K562 (cell line): ENCODE data around the gene STING1. TPM values are rescaled to one million over a fixed set of nuclear protein-coding genes. Genes with fewer than 3 reads are reported as not detected.

Experiments used
- BRD4 ChIP-seq: fragments of 200-600 bp; sonication (generic); IDR thresholded peaks from 2 replicates; pipeline ENCODE4 v1.6.1; 2017; ENCODE audit warnings: inconsistent platforms
- CTBP1 ChIP-seq: fragments of 450-650 bp; IDR thresholded peaks from 2 replicates; pipeline ENCODE4 v1.6.1; 2016; ENCODE audit warnings: borderline replicate concordance
- ETV1 ChIP-seq: fragments of 450-650 bp; conservative IDR thresholded peaks from 2 replicates; pipeline ENCODE4 v1.6.1; 2016; ENCODE audit warnings: missing genetic modification characterization, control low read depth, low read depth, missing compliant biosample characterization
- GTF2A2 ChIP-seq: IDR thresholded peaks from 2 replicates; pipeline ENCODE4 v1.6.1; 2016; ENCODE audit warnings: mild to moderate bottlenecking, missing genetic modification characterization, missing compliant biosample characterization
- HNRNPLL ChIP-seq: fragments of 200-400 bp; formaldehyde crosslinking; IDR thresholded peaks from 2 replicates; pipeline ENCODE4 v1.6.1; 2017; ENCODE audit warnings: low read length, low read depth, mild to moderate bottlenecking; ENCODE audit not compliant: poor library complexity, severe bottlenecking
- KDM4B ChIP-seq, 2 experiments: fragments of 450-650 bp in 1 of 2; sonication (generic) in 1 of 2; IDR thresholded peaks; 2 replicates each; pipeline ENCODE4 v1.6.1; 2016 to 2017; ENCODE audit warnings: borderline replicate concordance in 2 of 2, antibody characterized with exemption in 1 of 2, low read depth in 1 of 2, mild to moderate bottlenecking in 1 of 2
- MBD2 ChIP-seq: sonication (generic); IDR thresholded peaks from 2 replicates; pipeline ENCODE4 v1.6.1; 2016; ENCODE audit warnings: low read depth, borderline replicate concordance
- MEF2A ChIP-seq: IDR thresholded peaks from 2 replicates; pipeline ENCODE4 v1.6.1; 2011; ENCODE audit warnings: low read depth, mild to moderate bottlenecking, low read length, moderate library complexity; ENCODE audit not compliant: control insufficient read depth
- NFXL1 ChIP-seq: fragments of 450-650 bp; formaldehyde crosslinking; IDR thresholded peaks from 2 replicates; pipeline ENCODE4 v1.4.0; 2021; ENCODE audit warnings: mild to moderate bottlenecking
- NKRF ChIP-seq: fragments of 450-650 bp; IDR thresholded peaks from 2 replicates; pipeline ENCODE4 v1.6.1; 2016; ENCODE audit warnings: borderline replicate concordance
- SAFB ChIP-seq: fragments of 200-400 bp; formaldehyde crosslinking; IDR thresholded peaks from 2 replicates; pipeline ENCODE4 v1.6.1; 2017; ENCODE audit warnings: low read depth, low read length, borderline replicate concordance
- SMARCB1 ChIP-seq: IDR thresholded peaks from 2 replicates; pipeline ENCODE4 v1.6.1; 2011; ENCODE audit warnings: improper control_type of control experiment, low read depth; ENCODE audit not compliant: insufficient read length
- SNRNP70 ChIP-seq: fragments of 200-400 bp; formaldehyde crosslinking; optimal IDR thresholded peaks from 2 replicates; pipeline ENCODE3; 2017; ENCODE audit warnings: low read depth, low read length
- ZNF23 ChIP-seq: fragments of 250-450 bp; sonication (Bioruptor Pico); IDR thresholded peaks from 2 replicates; pipeline ENCODE4 v1.4.0; 2020; ENCODE audit warnings: mild to moderate bottlenecking
- ZNF584 ChIP-seq: fragments of 200-800 bp; sonication (Bioruptor generic); IDR thresholded peaks from 2 replicates; pipeline ENCODE4 v1.6.1; 2016; ENCODE audit warnings: low read depth, mild to moderate bottlenecking, missing genetic modification characterization, missing compliant biosample characterization
- polyA plus RNA-seq, 8 experiments: library from polyadenylated mRNA; depleted of rRNA in 4 of 8; stranded (reverse) in 5 of 8; unstranded in 3 of 8; fragments of >200 nt; fragmentation: Nextera tagmentation in 2 of 8; fragmentation: Illumina TruSeq in 1 of 8; extraction: Ambion mirVana in 2 of 8; extraction: Trizol in 1 of 8; gene quantifications; 2 replicates each; pipeline versions ENCODE4 v1.2.1 to v1.2.3, GENCODE V29; 2011 to 2014; ENCODE audit warnings: inconsistent platforms in 1 of 8, missing spikeins in 1 of 8
- total RNA-seq, 7 experiments: library from RNA; depleted of rRNA in 6 of 7; stranded (reverse); fragments of >200 nt in 6 of 7; fragmentation: Illumina TruSeq in 2 of 7; extraction: Trizol in 2 of 7; gene quantifications; 2 replicates each; pipeline versions ENCODE4 v1.2.1 to v1.2.3, GENCODE V29; 2011 to 2021; ENCODE audit warnings: low replicate concordance in 1 of 7
- TF ChIP-seq, protein P1 (sequence below): fragments of 250-450 bp; sonication (Bioruptor Pico); IDR thresholded peaks from 2 replicates; pipeline ENCODE4 v1.4.0; 2020; ENCODE audit warnings: mild to moderate bottlenecking, moderate library complexity
- TF ChIP-seq, protein P2 (sequence below), 2 experiments: IDR thresholded peaks; 2 replicates each; pipeline ENCODE4 v1.6.1; 2012; ENCODE audit warnings: improper control_type of control experiment in 2 of 2, low read depth in 2 of 2, low read length in 2 of 2, borderline replicate concordance in 1 of 2

STING1 gene
- total and polyA plus RNA-seq, 9 of the 15 experiments (the other 6 are each of a cell fraction or from before 2014, with no cell fraction given), result 20.8 to 69.1 (median 44.7) TPM

DNA sequence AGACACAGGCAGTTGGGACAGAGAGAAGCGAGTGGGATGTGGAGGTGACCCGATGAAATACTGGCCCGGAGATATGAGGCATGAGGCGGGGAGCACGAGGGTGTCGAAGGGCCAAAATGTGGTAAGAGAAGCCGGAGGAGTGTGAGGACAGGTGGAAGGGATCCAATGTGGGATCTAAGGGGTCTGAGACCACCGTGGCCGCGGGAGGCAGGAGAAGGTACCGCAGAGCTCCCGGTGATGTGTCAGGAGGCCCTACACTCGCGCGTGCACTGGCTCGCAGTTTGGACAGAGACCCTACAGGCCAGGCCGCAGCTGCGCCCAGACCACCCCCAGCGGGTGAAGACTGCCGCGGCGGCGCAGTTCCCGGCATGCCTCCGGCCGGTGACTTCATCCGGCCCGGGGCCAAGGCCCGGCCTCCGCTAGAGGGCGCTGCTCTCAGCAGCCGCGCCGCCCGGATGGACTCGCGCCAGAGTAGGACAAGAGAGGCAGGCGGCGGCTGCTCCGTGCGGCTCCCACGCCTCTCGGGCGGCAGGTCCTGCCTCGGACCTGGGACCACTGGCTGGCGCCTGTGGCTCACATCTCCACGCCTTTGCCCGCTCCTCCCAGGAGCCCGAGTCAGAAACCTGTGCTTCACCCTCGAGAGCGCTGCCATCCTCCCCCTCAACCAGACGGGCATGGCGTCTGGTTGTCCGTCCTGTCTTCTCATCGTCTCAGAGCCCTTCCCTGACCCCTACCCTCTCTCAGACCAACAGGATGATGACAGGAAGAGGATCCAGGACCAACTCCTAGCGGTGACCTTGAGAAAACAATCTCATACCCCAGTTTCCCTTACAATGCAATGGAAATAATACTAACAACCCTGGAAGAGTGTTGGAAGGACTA, 35.4 kb upstream of the STING1 start (continued):
- TF ChIP-seq, protein P1, sequence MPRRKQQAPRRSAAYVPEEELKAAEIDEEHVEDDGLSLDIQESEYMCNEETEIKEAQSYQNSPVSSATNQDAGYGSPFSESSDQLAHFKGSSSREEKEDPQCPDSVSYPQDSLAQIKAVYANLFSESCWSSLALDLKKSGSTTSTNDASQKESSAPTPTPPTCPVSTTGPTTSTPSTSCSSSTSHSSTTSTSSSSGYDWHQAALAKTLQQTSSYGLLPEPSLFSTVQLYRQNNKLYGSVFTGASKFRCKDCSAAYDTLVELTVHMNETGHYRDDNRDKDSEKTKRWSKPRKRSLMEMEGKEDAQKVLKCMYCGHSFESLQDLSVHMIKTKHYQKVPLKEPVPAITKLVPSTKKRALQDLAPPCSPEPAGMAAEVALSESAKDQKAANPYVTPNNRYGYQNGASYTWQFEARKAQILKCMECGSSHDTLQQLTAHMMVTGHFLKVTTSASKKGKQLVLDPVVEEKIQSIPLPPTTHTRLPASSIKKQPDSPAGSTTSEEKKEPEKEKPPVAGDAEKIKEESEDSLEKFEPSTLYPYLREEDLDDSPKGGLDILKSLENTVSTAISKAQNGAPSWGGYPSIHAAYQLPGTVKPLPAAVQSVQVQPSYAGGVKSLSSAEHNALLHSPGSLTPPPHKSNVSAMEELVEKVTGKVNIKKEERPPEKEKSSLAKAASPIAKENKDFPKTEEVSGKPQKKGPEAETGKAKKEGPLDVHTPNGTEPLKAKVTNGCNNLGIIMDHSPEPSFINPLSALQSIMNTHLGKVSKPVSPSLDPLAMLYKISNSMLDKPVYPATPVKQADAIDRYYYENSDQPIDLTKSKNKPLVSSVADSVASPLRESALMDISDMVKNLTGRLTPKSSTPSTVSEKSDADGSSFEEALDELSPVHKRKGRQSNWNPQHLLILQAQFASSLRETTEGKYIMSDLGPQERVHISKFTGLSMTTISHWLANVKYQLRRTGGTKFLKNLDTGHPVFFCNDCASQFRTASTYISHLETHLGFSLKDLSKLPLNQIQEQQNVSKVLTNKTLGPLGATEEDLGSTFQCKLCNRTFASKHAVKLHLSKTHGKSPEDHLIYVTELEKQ (CRISPR knock-in tag), result no peak
- TF ChIP-seq MEF2A, result peak; percentile 20; the same call in 1 of the 2 replicates
- 0 out of 2 replicates have a peak, but pooled peaks have one; percentile 76 for TF ChIP-seq ZNF584 (CRISPR knock-in tag)
- TF ChIP-seq SMARCB1, result no peak
- peak; percentile 73; the same call in 1 of the 2 replicates for TF ChIP-seq NKRF
- no peak for TF ChIP-seq NFXL1
- peak; percentile 60; the same call in 1 of the 2 replicates for TF ChIP-seq BRD4
- peak; percentile 44; the same call in 1 of the 2 replicates for TF ChIP-seq SAFB
- peak; percentile 97 for TF ChIP-seq CTBP1
- TF ChIP-seq, protein P2, sequence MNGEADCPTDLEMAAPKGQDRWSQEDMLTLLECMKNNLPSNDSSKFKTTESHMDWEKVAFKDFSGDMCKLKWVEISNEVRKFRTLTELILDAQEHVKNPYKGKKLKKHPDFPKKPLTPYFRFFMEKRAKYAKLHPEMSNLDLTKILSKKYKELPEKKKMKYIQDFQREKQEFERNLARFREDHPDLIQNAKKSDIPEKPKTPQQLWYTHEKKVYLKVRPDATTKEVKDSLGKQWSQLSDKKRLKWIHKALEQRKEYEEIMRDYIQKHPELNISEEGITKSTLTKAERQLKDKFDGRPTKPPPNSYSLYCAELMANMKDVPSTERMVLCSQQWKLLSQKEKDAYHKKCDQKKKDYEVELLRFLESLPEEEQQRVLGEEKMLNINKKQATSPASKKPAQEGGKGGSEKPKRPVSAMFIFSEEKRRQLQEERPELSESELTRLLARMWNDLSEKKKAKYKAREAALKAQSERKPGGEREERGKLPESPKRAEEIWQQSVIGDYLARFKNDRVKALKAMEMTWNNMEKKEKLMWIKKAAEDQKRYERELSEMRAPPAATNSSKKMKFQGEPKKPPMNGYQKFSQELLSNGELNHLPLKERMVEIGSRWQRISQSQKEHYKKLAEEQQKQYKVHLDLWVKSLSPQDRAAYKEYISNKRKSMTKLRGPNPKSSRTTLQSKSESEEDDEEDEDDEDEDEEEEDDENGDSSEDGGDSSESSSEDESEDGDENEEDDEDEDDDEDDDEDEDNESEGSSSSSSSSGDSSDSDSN (IDR thresholded peaks at IDR 0.05; ENCODE audit: borderline replicate concordance in 1 of 2, low read depth in 2 of 2, low read length in 2 of 2), result peak in 1 of 2 experiments; percentile 74; a peak in 2 of 4 replicates
- TF ChIP-seq GTF2A2 (tag), result no peak
- TF ChIP-seq SNRNP70, result no peak
- peak; percentile 92 for TF ChIP-seq ETV1 (tag)
- TF ChIP-seq KDM4B (IDR thresholded peaks at IDR 0.05; ENCODE audit: borderline replicate concordance in 2 of 2, low read depth in 1 of 2), result no peak; a peak in 1 of 4 replicates
- no peak for TF ChIP-seq ZNF23 (CRISPR knock-in tag)
- TF ChIP-seq HNRNPLL, result peak; percentile 46
- peak; percentile 52; the same call in 1 of the 2 replicates for TF ChIP-seq MBD2
